ENCODE measurements around the gene ROBO1.

Gene ROBO1

GRCh38 chr3:78963771-78964170 is 804.0 kb downstream of the ROBO1 start:
- no peak for ATAC-seq

GRCh38 chr3:78957456-78957855 is 810.3 kb downstream of the ROBO1 start:
- ATAC-seq: no peak

GRCh38 chr3:78951342-78951945 is 816.4 kb downstream of the ROBO1 start:
- ATAC-seq: no peak

GRCh38 chr3:78941587-78941986 is 826.2 kb downstream of the ROBO1 start:
- no peak for ATAC-seq

- no peak for ATAC-seq
Observed at GRCh38 chr3:78940626-78941025, 827.2 kb downstream of the ROBO1 start.

GRCh38 chr3:78940128-78940527 is 827.7 kb downstream of the ROBO1 start:
- ATAC-seq: no peak

- ATAC-seq: no peak
Observed at GRCh38 chr3:78937475-78937874, 830.3 kb downstream of the ROBO1 start.

- no peak for ATAC-seq
Observed at GRCh38 chr3:78927759-78928158, 840.0 kb downstream of the ROBO1 start.

- no peak for ATAC-seq
Observed at GRCh38 chr3:78926523-78926922, 841.3 kb downstream of the ROBO1 start.

- ATAC-seq: no peak
Observed at GRCh38 chr3:78924711-78925110, 843.1 kb downstream of the ROBO1 start.

- ATAC-seq: no peak
Observed at GRCh38 chr3:78919021-78919755, 848.6 kb downstream of the ROBO1 start.

GRCh38 chr3:78918361-78919020 is 849.3 kb downstream of the ROBO1 start:
- ATAC-seq: no peak

- ATAC-seq: no peak
Observed at GRCh38 chr3:78917536-78917935, 850.3 kb downstream of the ROBO1 start.

- no peak for ATAC-seq
Observed at GRCh38 chr3:78913711-78914110, 854.1 kb downstream of the ROBO1 start.

GRCh38 chr3:78912687-78913086 is 855.1 kb downstream of the ROBO1 start:
- no peak for ATAC-seq

GRCh38 chr3:78912259-78912658 is 855.5 kb downstream of the ROBO1 start:
- no peak for ATAC-seq

GRCh38 chr3:78911394-78911793 is 856.4 kb downstream of the ROBO1 start:
- ATAC-seq: no peak

- no peak for ATAC-seq
Observed at GRCh38 chr3:78908236-78908635, 859.6 kb downstream of the ROBO1 start.

GRCh38 chr3:78907367-78907766 is 860.4 kb downstream of the ROBO1 start:
- no peak for ATAC-seq

GRCh38 chr3:78906930-78907329 is 860.9 kb downstream of the ROBO1 start:
- no peak for ATAC-seq

GRCh38 chr3:78906245-78906644 is 861.6 kb downstream of the ROBO1 start:
- no peak for ATAC-seq

GRCh38 chr3:78905700-78906099 is 862.1 kb downstream of the ROBO1 start:
- ATAC-seq: no peak

GRCh38 chr3:78901544-78901943 is 866.3 kb downstream of the ROBO1 start:
- ATAC-seq: no peak

GRCh38 chr3:78900880-78901279 is 866.9 kb downstream of the ROBO1 start:
- no peak for ATAC-seq

Data from activated CD4-positive, CD25-positive, alpha-beta regulatory T cell treated with anti-CD3 and anti-CD28 coated beads, Interleukin-2, amount 50 U/mL, for 24 hours (primary cell).